ENCODE results near the gene UBR4. TPM values are rescaled to one million over a fixed set of nuclear protein-coding genes. Genes with fewer than 3 reads are reported as not detected.
A peak's percentile ranks its signal among the peaks of the same experiment; 100 is the strongest.

The UBR4 gene
- total RNA-seq, 4 donors from 2014 or later: 140 to 418 (median 223) TPM

- Histone ChIP-seq H3K4me3 (no peak overlapping the region), H3K27ac (no peak overlapping the region), H3K9me3 (no peaks in the 10 kb centered on the region), H3K4me1 (peaks cover 0 to 32% (median 6%) of the 10 kb centered on the region in 4 donors), H3K27me3 (no peaks in the 10 kb centered on the region), H3K36me3 (peaks cover 0 to 74% (median 35%) of the 10 kb centered on the region in 4 donors)
- intact Hi-C loops (cut with DNase I; ENCODE audit: low total_unique reads) (no loop called here), in situ Hi-C loops (cut with MboI; ENCODE audit: low pct_ligation_motif_present in 1 of 4, low pct_unique_long_range_greater_than_20kb in 1 of 4, low sequenced_read_pairs in 3 of 4) (no loop called here)
- 92% methylated on average over 20 of the region's 20 CpGs; no CpG with 5 or more reads in 1 of the 2 donors for WGBS, 2 donors (ENCODE audit: low coverage in 1 of 2)
- no peak for DNase-seq
- no peak for TF ChIP-seq POLR2AphosphoS5 (IDR thresholded peaks at IDR 0.05)
- TF ChIP-seq POLR2A (IDR thresholded peaks at IDR 0.05): no peak
- no peak for TF ChIP-seq CTCF (IDR thresholded peaks at IDR 0.05)
- TF ChIP-seq EP300 (IDR thresholded peaks at IDR 0.05; ENCODE audit: low read depth): no peak
Measured at GRCh38 chr1:19084206-19084738, 125.8 kb downstream of the UBR4 start.

GRCh38 chr1:19083081-19083480, 127.0 kb downstream of the UBR4 start:
- Histone ChIP-seq H3K4me1 (peaks cover 0 to 32% (median 6%) of the 10 kb centered on the region in 4 donors), H3K27ac (no peak overlapping the region), H3K4me3 (no peak overlapping the region), H3K9me3 (no peaks in the 10 kb centered on the region), H3K36me3 (peaks cover 0 to 73% (median 30%) of the 10 kb centered on the region in 4 donors), H3K27me3 (no peaks in the 10 kb centered on the region)
- in situ Hi-C loops (cut with MboI; ENCODE audit: low pct_ligation_motif_present in 1 of 4, low pct_unique_long_range_greater_than_20kb in 1 of 4, low sequenced_read_pairs in 3 of 4) (no loop called here), intact Hi-C loops (cut with DNase I; ENCODE audit: low total_unique reads) (no loop called here)
- DNase-seq: no peak
- TF ChIP-seq POLR2A (IDR thresholded peaks at IDR 0.05) (no peak), CTCF (IDR thresholded peaks at IDR 0.05) (no peak), EP300 (IDR thresholded peaks at IDR 0.05; ENCODE audit: low read depth) (no peak), POLR2AphosphoS5 (IDR thresholded peaks at IDR 0.05) (no peak)
- WGBS, 2 donors (ENCODE audit: low coverage in 1 of 2): 76 to 91% methylated on average over 5 to 7 of the region's 7 CpGs

GRCh38 chr1:19081218-19081893, 128.7 kb downstream of the UBR4 start:
- H3K9me3 ChIP-seq: no peaks in the 10 kb centered on the region
- WGBS, 2 donors (ENCODE audit: low coverage in 1 of 2): 62 to 73% methylated on average over 10 to 21 of the region's 21 CpGs
- intact Hi-C loops (cut with DNase I; ENCODE audit: low total_unique reads) (no loop called here), in situ Hi-C loops (cut with MboI; ENCODE audit: low pct_ligation_motif_present in 1 of 4, low pct_unique_long_range_greater_than_20kb in 1 of 4, low sequenced_read_pairs in 3 of 4) (no loop called here)
- DNase-seq: peak; percentile 50
- no peak for TF ChIP-seq EP300 (IDR thresholded peaks at IDR 0.05; ENCODE audit: low read depth)
- TF ChIP-seq CTCF (IDR thresholded peaks at IDR 0.05): no peak
- TF ChIP-seq POLR2A (IDR thresholded peaks at IDR 0.05): no peak
- no peak for TF ChIP-seq POLR2AphosphoS5 (IDR thresholded peaks at IDR 0.05)
- H3K4me3 ChIP-seq: peak overlapping the region in 1 of 4 donors; percentile 0
- no peaks in the 10 kb centered on the region for H3K27me3 ChIP-seq
- peaks cover 0 to 73% (median 24%) of the 10 kb centered on the region in 4 donors for H3K36me3 ChIP-seq
- H3K4me1 ChIP-seq: peaks cover 0 to 23% (median 9%) of the 10 kb centered on the region in 4 donors
- H3K27ac ChIP-seq: peak overlapping the region; percentile 21 to 45 (median 34)

- H3K4me3 ChIP-seq: peak overlapping the region in 1 of 4 donors; percentile 0
- peaks cover 0 to 29% (median 15%) of the 10 kb centered on the region in 4 donors for H3K4me1 ChIP-seq
- intact Hi-C loops (cut with DNase I; ENCODE audit: low total_unique reads): no loop called here
- DNase-seq: no peak
- WGBS, 2 donors (ENCODE audit: low coverage in 1 of 2): 83 to 92% methylated on average over 2 to 3 of the region's 3 CpGs
- H3K36me3 ChIP-seq: peaks cover 0 to 72% (median 20%) of the 10 kb centered on the region in 4 donors
- peak overlapping the region in 3 of 4 donors; percentile 21 to 36 (median 33) for H3K27ac ChIP-seq
- no peaks in the 10 kb centered on the region for H3K27me3 ChIP-seq
- H3K9me3 ChIP-seq: no peaks in the 10 kb centered on the region
- TF ChIP-seq CTCF (IDR thresholded peaks at IDR 0.05) (no peak), POLR2A (IDR thresholded peaks at IDR 0.05) (no peak), EP300 (IDR thresholded peaks at IDR 0.05; ENCODE audit: low read depth) (no peak), POLR2AphosphoS5 (IDR thresholded peaks at IDR 0.05) (no peak)
- in situ Hi-C loops (cut with MboI; ENCODE audit: low pct_ligation_motif_present in 1 of 4, low pct_unique_long_range_greater_than_20kb in 1 of 4, low sequenced_read_pairs in 3 of 4): no loop called here
Measured at GRCh38 chr1:19080721-19081120, 129.3 kb downstream of the UBR4 start.

Data from transverse colon (tissue), 4 donors.